Aorta (tissue), 5 donors: ENCODE results near the gene TOP1. TPM values are rescaled to one million over a fixed set of nuclear protein-coding genes. Genes with fewer than 3 reads are reported as not detected.

ENCODE experiments used
- ATAC-seq: fragments of 200-7000 bp; cut with Tn5 transposase; one replicate; pipeline ENCODE4 v1.9.1; 2022; ENCODE audit warnings: moderate library complexity; ENCODE audit not compliant: low FRiP score
- DNase-seq, 2 donors: peaks; one replicate each; pipeline ENCODE4 v3.0.0-alpha.2; 2020
- H3K27ac ChIP-seq, 2 donors: one replicate each; pipeline ENCODE4 v1.5.1; 2013; ENCODE audit warnings: low read length in 2 of 2, mild to moderate bottlenecking in 2 of 2, moderate library complexity in 2 of 2, control low read depth in 1 of 2, inconsistent platforms in 1 of 2, low read depth in 1 of 2
- H3K27me3 ChIP-seq, 2 donors: one replicate each; pipeline ENCODE4 v1.6.1; 2013; ENCODE audit warnings: control low read depth in 1 of 2, low read length in 1 of 2, mild to moderate bottlenecking in 1 of 2, moderate library complexity in 1 of 2; ENCODE audit not compliant: insufficient read depth in 2 of 2, control insufficient read depth in 1 of 2
- H3K36me3 ChIP-seq, 2 donors: one replicate each; pipeline ENCODE4 v1.6.1; 2013; ENCODE audit warnings: control low read depth in 1 of 2, low read length in 1 of 2, mild to moderate bottlenecking in 1 of 2; ENCODE audit not compliant: insufficient read depth in 2 of 2, control insufficient read depth in 1 of 2
- H3K4me1 ChIP-seq, 2 donors: one replicate each; pipeline ENCODE4 v1.6.1; 2013; ENCODE audit warnings: low read length in 2 of 2, control low read depth in 1 of 2, mild to moderate bottlenecking in 1 of 2, moderate library complexity in 1 of 2; ENCODE audit not compliant: insufficient read depth in 2 of 2, control insufficient read depth in 1 of 2
- H3K4me3 ChIP-seq, 2 donors: one replicate each; pipeline ENCODE4 v1.5.1; 2013; ENCODE audit warnings: low read length in 2 of 2, control low read depth in 1 of 2, mild to moderate bottlenecking in 1 of 2
- H3K9me3 ChIP-seq: one replicate; pipeline ENCODE4 v1.6.1; 2013; ENCODE audit warnings: mild to moderate bottlenecking, low read length; ENCODE audit not compliant: control insufficient read depth
- WGBS, 2 donors: extraction: QIAGEN DNeasy Blood & Tissue Kit; methylation state at CpG; one replicate each; pipeline ENCODE4 v1.1.7; 2013; 5-methylcytosine and 5-hydroxymethylcytosine counted together
- intact Hi-C, 2 donors: fragments of 100-400 bp; cut with DNase I; formaldehyde crosslinking; loops; one replicate each; pipeline versions ENCODE4 v1.14.2 to v1.15.0; 2022
- polyA plus RNA-seq, 2 donors: library from polyadenylated mRNA; stranded (reverse); fragments of 200-250 nt; gene quantifications; one replicate each; pipeline ENCODE4 v1.2.3, GENCODE V29; 2013
- total RNA-seq, 2 donors: library from RNA; stranded (reverse); fragmentation: NEBNext Ultra II Directional; extraction: Animal tissue kit (Norgen Biotek cat#: 25700); gene quantifications; one replicate each; pipeline ENCODE4 v1.2.1, GENCODE V29; 2021
- donor health status: healthy with polysubstance abuse.
- donor health status: Bipolar disorder and iron deficiency.
- donor health status: DM: no; HTN: no; CAD: no.
- donor health status: DM: no; HTN: no; CAD: no.
- donor health status: DM: yes; HTN: yes; CAD: no.

The TOP1 gene
- total and polyA plus RNA-seq, 4 donors, result 15.6 to 32.4 (median 24.1) TPM

DNA sequence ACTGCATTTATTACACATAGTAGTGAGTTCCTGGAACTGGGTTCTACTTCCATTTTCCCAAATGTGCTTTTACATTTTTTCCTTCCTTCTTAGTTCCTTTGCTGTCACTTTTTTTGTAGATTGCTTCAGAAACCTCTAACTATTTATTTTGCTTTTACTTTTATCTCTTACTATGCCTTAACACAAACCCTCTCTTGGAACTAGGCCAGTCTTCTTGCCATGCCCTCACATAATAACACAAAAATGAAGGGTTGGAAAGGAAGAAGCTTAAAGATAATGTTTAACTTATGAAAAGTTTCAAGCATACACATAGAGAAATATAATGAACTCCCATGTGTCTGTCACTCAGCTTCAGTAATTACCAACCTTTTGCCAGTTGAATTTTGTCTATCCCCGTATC, 27.1 kb downstream of the TOP1 start:
- H3K4me3 ChIP-seq, result no peak overlapping the region
- DNase-seq (no peak), ATAC-seq (no peak)
- WGBS, 2 donors, result 41 to 55% methylated on average over 1 of the region's 1 CpG
- no peak overlapping the region for H3K27ac ChIP-seq
- no peaks in the 10 kb centered on the region for H3K36me3 ChIP-seq
- intact Hi-C loops, result no loop called here
- no peaks in the 10 kb centered on the region for H3K9me3 ChIP-seq
- H3K4me1 ChIP-seq, result peaks cover 7 to 26% of the 10 kb centered on the region in 2 donors
- no peaks in the 10 kb centered on the region for H3K27me3 ChIP-seq

DNA sequence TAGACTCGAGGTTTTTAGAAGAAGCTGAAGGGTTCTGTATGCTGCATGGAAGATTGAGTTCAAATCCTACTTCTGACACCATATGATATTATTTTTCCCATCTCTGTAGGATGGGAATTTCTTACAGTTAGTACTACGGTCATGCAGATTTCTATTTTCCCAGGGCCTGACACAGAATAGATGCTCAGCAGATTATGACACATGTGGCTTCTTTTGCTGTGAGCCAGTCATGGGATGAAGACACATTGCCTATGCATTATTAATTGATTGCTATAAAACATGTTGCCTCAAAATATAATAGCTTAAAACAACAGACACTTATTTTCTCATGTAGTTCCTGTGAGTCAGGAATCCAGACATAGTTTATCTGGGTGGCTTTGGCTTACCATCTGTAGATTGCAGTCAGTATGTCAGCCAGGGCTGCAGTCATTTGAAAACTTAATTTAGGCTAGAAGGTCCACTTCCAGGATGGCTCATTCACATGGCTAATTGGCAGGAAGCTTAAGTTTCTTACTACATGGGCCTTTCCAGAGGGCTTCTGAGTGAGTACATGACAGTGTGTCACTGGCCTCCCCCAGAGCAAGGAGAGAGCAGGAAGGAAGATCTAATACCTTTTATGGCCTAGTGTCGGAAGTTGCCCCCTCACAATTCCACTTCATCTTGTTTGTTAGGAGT, 29.5 kb downstream of the TOP1 start:
- H3K4me1 ChIP-seq, result peaks cover 4 to 19% of the 10 kb centered on the region in 2 donors
- 70 to 75% methylated on average over 3 of the region's 3 CpGs for WGBS, 2 donors
- DNase-seq (no peak), ATAC-seq (no peak)
- intact Hi-C loops, result no loop called here
- H3K36me3 ChIP-seq, result no peaks in the 10 kb centered on the region
- no peak overlapping the region for H3K27ac ChIP-seq
- no peaks in the 10 kb centered on the region for H3K9me3 ChIP-seq
- no peaks in the 10 kb centered on the region for H3K27me3 ChIP-seq
- H3K4me3 ChIP-seq, result no peak overlapping the region

DNA sequence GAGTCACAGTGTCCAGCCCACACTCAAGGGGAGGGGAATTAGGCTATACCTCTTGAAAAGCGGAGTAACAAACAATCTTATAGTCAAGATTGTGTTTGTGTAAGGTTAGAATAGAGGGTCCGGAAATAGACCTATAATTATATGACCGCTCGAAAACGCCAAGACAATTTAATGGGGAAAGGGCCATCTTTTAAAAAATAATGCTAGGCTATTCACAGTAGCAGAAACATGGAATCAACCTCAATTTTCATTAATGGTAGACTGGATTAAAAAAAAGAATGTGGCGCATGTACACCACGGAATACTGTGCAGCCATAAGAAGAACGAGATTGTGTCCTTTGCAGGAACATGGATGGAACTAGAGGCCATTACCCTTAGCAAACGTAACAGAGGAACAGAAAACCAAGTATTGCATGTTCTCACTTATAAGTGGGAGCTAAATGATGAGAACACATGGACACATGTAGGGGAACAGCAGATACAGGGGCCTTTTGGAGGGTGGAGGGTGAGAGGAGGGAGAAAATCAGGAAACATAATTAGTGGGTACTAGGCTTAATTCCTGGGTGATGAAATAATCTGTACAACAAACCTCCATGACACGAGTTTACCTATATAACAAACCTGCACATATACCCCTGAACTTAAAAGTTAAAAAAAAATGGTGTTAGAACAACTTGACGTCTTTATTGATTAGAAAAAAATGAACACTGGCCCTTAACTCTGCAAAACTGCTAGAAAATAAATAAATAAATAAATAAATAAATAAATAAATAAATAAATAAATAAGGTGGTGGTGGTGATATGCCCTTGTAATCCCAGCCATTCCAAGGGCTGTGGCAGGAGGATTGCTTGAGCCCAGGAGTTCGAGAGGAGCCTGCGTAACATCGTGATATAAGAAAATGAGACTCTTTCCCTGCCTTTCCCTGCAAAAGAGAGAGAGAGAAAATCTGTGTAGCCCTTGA, 30.3 kb downstream of the TOP1 start:
- Histone ChIP-seq H3K4me1 (peaks cover 3 to 17% of the 10 kb centered on the region in 2 donors), H3K9me3 (no peaks in the 10 kb centered on the region), H3K36me3 (no peaks in the 10 kb centered on the region), H3K27ac (no peak overlapping the region), H3K27me3 (no peaks in the 10 kb centered on the region), H3K4me3 (no peak overlapping the region)
- ATAC-seq, result no peak
- intact Hi-C loops, result no loop called here
- DNase-seq, result no peak
- WGBS, 2 donors, result 95% methylated on average over 14 of the region's 14 CpGs

DNA sequence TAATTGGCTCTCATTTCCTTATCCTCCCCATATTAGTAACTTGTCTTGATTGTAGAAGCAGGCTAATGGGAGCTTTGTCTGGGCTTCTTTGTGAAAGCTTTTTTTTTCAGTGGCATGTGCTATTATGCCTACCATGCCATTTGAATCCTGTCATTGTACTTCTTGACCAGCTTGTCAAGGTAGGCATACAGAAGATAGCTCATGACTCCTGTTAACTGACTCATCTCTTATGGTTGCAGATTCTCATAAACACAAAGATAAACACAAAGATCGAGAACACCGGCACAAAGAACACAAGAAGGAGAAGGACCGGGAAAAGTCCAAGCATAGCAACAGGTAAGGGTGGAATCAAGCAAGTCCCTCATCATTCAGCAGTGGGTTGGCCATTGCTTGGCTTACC, 32.5 kb downstream of the TOP1 start:
- no peak for ATAC-seq
- WGBS, 2 donors, result 97 to 98% methylated on average over 3 of the region's 3 CpGs
- intact Hi-C loops, result no loop called here

DNA sequence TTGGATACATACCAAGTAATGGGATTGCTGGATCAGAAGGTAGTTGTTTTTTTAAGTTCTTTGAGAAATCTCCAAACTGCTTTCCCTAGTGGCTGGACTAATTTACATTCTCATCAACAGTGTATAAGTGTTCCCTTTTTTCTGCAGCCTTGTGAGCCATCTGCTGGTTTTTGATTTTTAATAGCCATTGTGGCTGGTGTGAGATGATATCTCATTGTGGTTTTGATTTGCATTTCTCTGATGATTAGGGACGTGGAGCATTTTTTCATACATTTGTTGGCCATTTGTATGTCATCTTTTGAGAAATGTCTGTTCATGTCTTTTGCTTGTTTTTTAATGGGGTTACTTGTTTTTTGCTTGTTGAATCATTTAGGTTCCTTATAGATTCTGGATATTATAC, 34.8 kb downstream of the TOP1 start:
- H3K9me3 ChIP-seq, result no peaks in the 10 kb centered on the region
- no peak overlapping the region for H3K27ac ChIP-seq
- ATAC-seq (no peak), DNase-seq (no peak)
- WGBS, 2 donors, result 92 to 93% methylated on average over 1 of the region's 1 CpG
- intact Hi-C loops, result no loop called here
- no peaks in the 10 kb centered on the region for H3K27me3 ChIP-seq
- H3K4me1 ChIP-seq, result peaks cover 0 to under 1% of the 10 kb centered on the region in 2 donors
- no peaks in the 10 kb centered on the region for H3K36me3 ChIP-seq
- no peak overlapping the region for H3K4me3 ChIP-seq

More for the DNA sequence above, 32.5 kb downstream of the TOP1 start:
- no peak for DNase-seq
- Histone ChIP-seq H3K9me3 (no peaks in the 10 kb centered on the region), H3K4me3 (no peak overlapping the region), H3K4me1 (peaks cover 3 to 11% of the 10 kb centered on the region in 2 donors), H3K36me3 (no peaks in the 10 kb centered on the region), H3K27me3 (no peaks in the 10 kb centered on the region), H3K27ac (no peak overlapping the region)

DNA sequence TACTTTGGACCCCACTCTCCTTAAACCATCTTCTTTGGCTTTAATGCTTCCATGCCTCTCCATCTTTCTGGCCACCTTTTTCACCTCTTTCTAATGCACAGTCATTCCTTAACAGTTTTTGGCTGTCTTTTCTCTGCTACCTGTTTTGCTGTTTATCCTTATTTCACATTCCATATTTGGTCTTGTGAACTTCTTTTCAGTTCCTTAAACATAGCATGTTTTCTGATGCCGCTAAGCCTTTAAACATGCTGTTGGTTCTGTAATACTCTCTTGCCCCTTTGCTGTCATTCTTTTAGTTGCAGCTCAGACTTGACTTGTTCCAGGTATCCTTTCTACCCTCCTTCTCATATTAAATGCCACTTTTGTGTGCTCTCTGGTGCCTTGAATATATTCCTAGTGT, 35.8 kb downstream of the TOP1 start:
- ATAC-seq (no peak), DNase-seq (no peak)
- intact Hi-C loops, result no loop called here
- Histone ChIP-seq H3K36me3 (no peaks in the 10 kb centered on the region), H3K4me3 (no peak overlapping the region), H3K4me1 (no peaks in the 10 kb centered on the region), H3K27me3 (no peaks in the 10 kb centered on the region), H3K27ac (no peak overlapping the region), H3K9me3 (no peaks in the 10 kb centered on the region)
- WGBS, 2 donors, result 89 to 92% methylated on average over 1 of the region's 1 CpG

DNA sequence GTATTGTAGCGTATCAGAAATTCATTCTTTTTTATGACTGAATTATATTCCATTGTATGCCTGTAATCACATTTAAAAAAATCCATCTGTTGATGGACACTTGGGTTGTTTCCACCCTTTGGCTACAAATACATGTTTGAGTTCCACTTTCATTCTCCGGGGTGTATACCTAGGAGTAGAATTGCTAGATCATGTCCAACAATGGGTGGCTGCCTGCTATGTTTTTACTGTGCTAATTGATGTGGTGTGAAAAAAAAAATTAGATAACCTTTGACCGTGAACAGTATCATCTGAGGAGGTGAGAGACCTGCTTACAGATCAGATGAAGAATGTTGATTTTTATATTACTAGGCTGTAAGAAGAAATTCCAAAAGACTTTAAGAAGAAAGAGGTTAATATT, 37.1 kb downstream of the TOP1 start:
- intact Hi-C loops, result loop anchor here in 1 of 2 donors (5.0 kb wide), 1 partner anchor 33 kb away; no protein-coding TSS in a partner anchor
- WGBS, 2 donors, result 72 to 74% methylated on average over 3 of the region's 3 CpGs
- peaks cover 0 to 3% of the 10 kb centered on the region in 2 donors for H3K4me1 ChIP-seq
- ATAC-seq, result no peak
- H3K9me3 ChIP-seq, result no peaks in the 10 kb centered on the region
- no peak overlapping the region for H3K4me3 ChIP-seq
- no peak for DNase-seq
- no peaks in the 10 kb centered on the region for H3K27me3 ChIP-seq
- H3K36me3 ChIP-seq, result no peaks in the 10 kb centered on the region
- H3K27ac ChIP-seq, result no peak overlapping the region

DNA sequence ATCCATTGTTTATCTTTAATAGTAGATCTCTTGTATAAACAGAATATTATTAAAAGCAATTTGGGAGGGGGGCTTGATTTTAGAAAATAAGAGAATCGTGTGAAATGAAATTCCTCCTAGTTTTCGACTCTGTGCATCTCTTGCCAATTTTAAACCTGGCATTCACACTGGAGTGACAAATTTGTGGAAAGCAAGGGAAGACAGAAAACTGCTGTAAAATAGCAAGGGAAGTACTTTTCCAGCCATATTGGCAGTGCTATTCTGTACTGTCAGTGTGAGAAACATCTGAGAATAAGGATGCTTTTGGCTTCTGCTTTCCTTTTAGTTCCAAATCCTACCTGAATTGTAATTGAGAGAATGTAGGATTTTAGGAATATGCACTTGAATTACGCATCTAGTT, 40.2 kb downstream of the TOP1 start:
- Histone ChIP-seq H3K9me3 (no peaks in the 10 kb centered on the region), H3K4me1 (peaks cover 0 to 7% of the 10 kb centered on the region in 2 donors), H3K4me3 (no peak overlapping the region), H3K27ac (no peak overlapping the region), H3K36me3 (no peaks in the 10 kb centered on the region), H3K27me3 (no peaks in the 10 kb centered on the region)
- intact Hi-C loops, result loop anchor here in 1 of 2 donors (5.0 kb wide), 1 partner anchor 37 kb away; no protein-coding TSS in a partner anchor
- ATAC-seq, result no peak
- WGBS, 2 donors, result 31 to 34% methylated on average over 3 of the region's 3 CpGs
- no peak for DNase-seq
